LNCAP (cell line): ENCODE results near the gene IMP3.

Experiments used
- CTCF ChIP-seq: fragments of 450-650 bp; IDR thresholded peaks from 2 replicates; pipeline ENCODE4 v1.5.1; 2017; ENCODE audit warnings: mild to moderate bottlenecking

IMP3 gene

GRCh38 chr15:75639709-75640482, at the start of gene IMP3:
Gene IMP3 (minus strand): TSS chr15:75640224. CDS start chr15:75640168, 56 bp downstream.
- no peak for TF ChIP-seq CTCF

GRCh38 chr15:75688831-75689230, 48.8 kb upstream of the IMP3 start:
- TF ChIP-seq CTCF, result no peak

- no peak for TF ChIP-seq CTCF
These were observed 48.2 kb upstream of the IMP3 start for GRCh38 chr15:75688278-75688557.

DNA sequence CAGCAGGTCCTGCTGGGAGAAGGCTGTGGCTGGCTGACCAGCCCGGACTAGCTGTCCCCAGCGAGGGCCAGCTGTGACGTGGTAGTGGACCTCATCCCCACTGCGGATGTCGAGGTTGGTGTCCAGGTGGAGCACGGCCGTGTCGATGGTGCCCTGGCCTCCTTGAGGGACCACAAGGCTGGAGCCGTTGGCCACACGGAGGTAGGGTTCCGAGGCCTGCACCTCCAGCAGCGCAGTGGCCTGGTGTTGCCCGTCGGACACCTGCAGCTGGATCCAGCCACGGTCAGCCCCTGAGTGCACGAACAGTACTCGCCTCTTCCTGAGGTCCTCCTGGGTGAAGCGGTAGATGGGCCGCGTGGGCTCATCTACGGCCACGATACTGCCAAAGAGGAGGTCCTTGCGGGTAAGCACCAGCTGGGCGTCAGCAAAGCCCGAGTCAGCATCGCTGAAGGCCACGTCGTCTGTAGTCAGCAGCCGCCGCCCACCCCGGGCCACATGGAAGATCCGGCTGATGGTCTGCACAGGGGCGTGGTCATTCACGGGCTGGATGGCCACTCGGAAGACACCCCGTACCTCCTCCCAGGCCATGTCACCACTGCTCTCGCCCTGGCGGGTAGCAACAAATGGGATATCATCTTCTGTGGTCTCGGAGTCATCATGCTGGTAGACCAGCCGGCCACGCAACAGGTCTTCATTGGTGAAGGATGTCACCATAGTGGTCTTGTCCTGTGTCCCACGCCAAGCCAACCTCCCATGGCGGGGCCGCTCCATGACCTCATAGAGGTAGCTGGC, 47.7 kb upstream of the IMP3 start:
- no peak for TF ChIP-seq CTCF

- peak; percentile 51 for TF ChIP-seq CTCF
These were observed 46.2 kb upstream of the IMP3 start for GRCh38 chr15:75686212-75686642.

- no peak for TF ChIP-seq CTCF
These were observed 45.2 kb upstream of the IMP3 start for GRCh38 chr15:75685195-75685594.

DNA sequence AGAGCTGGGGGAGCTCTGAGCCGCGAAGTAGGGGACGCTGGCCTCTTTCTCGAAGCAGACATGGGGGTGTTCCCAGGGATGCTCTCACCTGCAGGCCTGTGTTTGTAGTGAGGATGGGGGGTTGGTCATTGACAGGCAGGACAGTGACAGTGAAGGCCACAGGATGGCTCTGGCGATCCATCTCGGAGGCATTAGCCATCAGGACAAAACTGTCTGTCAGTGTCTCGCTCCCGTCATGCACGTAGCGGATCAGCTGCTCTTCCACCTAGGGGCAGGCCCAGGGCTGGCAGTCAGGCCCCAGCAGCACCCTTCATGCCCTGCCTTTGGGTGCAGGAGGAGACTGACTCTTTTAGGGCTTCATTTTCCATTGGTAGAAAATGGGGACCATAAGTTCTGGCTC, 44.6 kb upstream of the IMP3 start:
- no peak for TF ChIP-seq CTCF
